IMR-90 (cell line): ENCODE results near the gene ARAP1. TPM values are rescaled to one million over a fixed set of nuclear protein-coding genes. Genes with fewer than 3 reads are reported as not detected.

ENCODE experiments used
- ATAC-seq: fragments of 200-7000 bp; cut with Tn5 transposase; 2 replicates; pipeline ENCODE4 v1.9.1; 2020; ENCODE audit warnings: low read depth, mild to moderate bottlenecking, moderate library complexity
- BruUV-seq: library from RNA; stranded (reverse); fragments of 400-500 nt; replicated peaks from 2 replicates; lab custom pipeline; 2021; lab: Mats Ljungman, UMichigan
- CTCF ChIA-PET: fragments of 300-600 bp; formaldehyde crosslinking; extraction: SDS; loops from one replicate; lab custom pipeline; 2021; ENCODE audit warnings: antibody characterized with exemption; lab: Yijun Ruan, JAX
- POLR2A ChIA-PET: fragments of 300-600 bp; sonication (Branson Sonifier 250); formaldehyde crosslinking; loops from one replicate; lab custom pipeline; 2022; ENCODE audit warnings: antibody characterized with exemption; ENCODE audit not compliant: unreplicated experiment; lab: Charles Lee
- DNase-seq: peaks from one replicate; pipeline ENCODE4 v3.0.0; 2013
- H2AFZ ChIP-seq: replicated peaks from 2 replicates; pipeline ENCODE3; 2013; ENCODE audit warnings: low read length, mild to moderate bottlenecking; ENCODE audit not compliant: poor library complexity
- H2AK5ac ChIP-seq: 2 replicates; pipeline ENCODE4 v1.6.1; 2013; ENCODE audit warnings: low read depth, low read length, inconsistent platforms
- H2AK9ac ChIP-seq: replicated peaks from 2 replicates; pipeline ENCODE3; 2013; ENCODE audit warnings: mild to moderate bottlenecking, low read depth, low read length, moderate library complexity; ENCODE audit not compliant: poor library complexity
- H2BK120ac ChIP-seq: 2 replicates; pipeline ENCODE4 v1.6.1; 2013; ENCODE audit warnings: low read depth, low read length, inconsistent platforms
- H2BK15ac ChIP-seq: 3 replicates; pipeline ENCODE4 v1.6.1; 2013; ENCODE audit warnings: low read depth, low read length, inconsistent platforms
- H2BK20ac ChIP-seq: 2 replicates; pipeline ENCODE4 v1.6.1; 2013; ENCODE audit warnings: low read depth, mild to moderate bottlenecking, inconsistent platforms, low read length, moderate library complexity
- H2BK5ac ChIP-seq: 2 replicates; pipeline ENCODE4 v1.6.1; 2013; ENCODE audit warnings: mild to moderate bottlenecking, low read depth, low read length, inconsistent platforms; ENCODE audit not compliant: poor library complexity, severe bottlenecking
- H3K14ac ChIP-seq: replicated peaks from 2 replicates; pipeline ENCODE4 v1.6.1; 2013; ENCODE audit warnings: low read depth, low read length, inconsistent platforms
- H3K18ac ChIP-seq: 2 replicates; pipeline ENCODE4 v1.6.1; 2013; ENCODE audit warnings: low read depth, low read length, control low read depth
- H3K23ac ChIP-seq: 2 replicates; pipeline ENCODE4 v1.6.1; 2013; ENCODE audit warnings: low read depth, low read length, inconsistent platforms
- H3K27ac ChIP-seq: 2 replicates; pipeline ENCODE4 v1.5.1; 2013; ENCODE audit warnings: mild to moderate bottlenecking, control low read depth, low read length; ENCODE audit not compliant: insufficient read depth
- H3K27me3 ChIP-seq: 2 replicates; pipeline ENCODE4 v1.6.1; 2013; ENCODE audit warnings: low read length; ENCODE audit not compliant: control insufficient read depth, insufficient read depth
- H3K36me3 ChIP-seq: 2 replicates; pipeline ENCODE4 v1.6.1; 2013; ENCODE audit warnings: low read length, mixed read lengths; ENCODE audit not compliant: control insufficient read depth, insufficient read depth
- H3K4ac ChIP-seq: 2 replicates; pipeline ENCODE4 v1.6.1; 2013; ENCODE audit warnings: low read depth, low read length, inconsistent platforms
- H3K4me1 ChIP-seq: 2 replicates; pipeline ENCODE4 v1.6.1; 2013; ENCODE audit warnings: low read length, mixed read lengths; ENCODE audit not compliant: control insufficient read depth, insufficient read depth
- H3K4me2 ChIP-seq: 2 replicates; pipeline ENCODE4 v1.6.1; 2013; ENCODE audit warnings: low read depth, mild to moderate bottlenecking, control low read depth, low read length, moderate library complexity
- H3K4me3 ChIP-seq: 2 replicates; pipeline ENCODE4 v1.5.1; 2013; ENCODE audit warnings: low read depth, mild to moderate bottlenecking, control low read depth, low read length, moderate library complexity; ENCODE audit not compliant: insufficient read depth
- H3K56ac ChIP-seq: 2 replicates; pipeline ENCODE4 v1.6.1; 2013; ENCODE audit warnings: low read length, inconsistent platforms; ENCODE audit not compliant: insufficient read depth; ENCODE audit errors: extremely low read depth
- H3K79me1 ChIP-seq, 2 experiments: 2 replicates each; pipeline ENCODE4 v1.6.1; 2013; ENCODE audit warnings: low read length in 2 of 2, inconsistent platforms in 1 of 2, low read depth in 1 of 2
- H3K9ac ChIP-seq: 2 replicates; pipeline ENCODE4 v1.6.1; 2013; ENCODE audit warnings: low read depth, low read length, control low read depth
- H3K9me1 ChIP-seq: 2 replicates; pipeline ENCODE4 v1.6.1; 2013; ENCODE audit warnings: low read length, inconsistent platforms; ENCODE audit not compliant: insufficient read depth
- H3K9me3 ChIP-seq: 2 replicates; pipeline ENCODE4 v1.6.1; 2013; ENCODE audit warnings: low read length; ENCODE audit not compliant: control insufficient read depth, insufficient read depth
- H4K20me1 ChIP-seq: 2 replicates; pipeline ENCODE4 v1.6.1; 2013; ENCODE audit warnings: low read length, inconsistent platforms; ENCODE audit not compliant: insufficient read depth
- H4K5ac ChIP-seq: 2 replicates; pipeline ENCODE4 v1.6.1; 2013; ENCODE audit warnings: mild to moderate bottlenecking, low read depth, low read length, control low read depth
- H4K8ac ChIP-seq, 2 experiments: 2 replicates each; pipeline ENCODE4 v1.6.1; 2013; ENCODE audit warnings: low read depth in 2 of 2, low read length in 2 of 2, control low read depth in 1 of 2, inconsistent platforms in 1 of 2
- H4K91ac ChIP-seq: 2 replicates; pipeline ENCODE4 v1.6.1; 2013; ENCODE audit warnings: low read depth, low read length, inconsistent platforms; ENCODE audit not compliant: insufficient read depth
- CEBPB ChIP-seq: IDR thresholded peaks from 2 replicates; pipeline ENCODE4 v1.6.1; 2012; ENCODE audit warnings: low read depth, low read length, improper control_type of control experiment
- MXI1 ChIP-seq: IDR thresholded peaks from 2 replicates; pipeline ENCODE4 v1.6.1; 2012; ENCODE audit warnings: low read depth, mild to moderate bottlenecking, low read length, moderate library complexity, borderline replicate concordance
- RCOR1 ChIP-seq: IDR thresholded peaks from 2 replicates; pipeline ENCODE4 v1.6.1; 2012; ENCODE audit warnings: mild to moderate bottlenecking, low read length, improper control_type of control experiment; ENCODE audit not compliant: insufficient replicate concordance
- RFX5 ChIP-seq: IDR thresholded peaks from 2 replicates; pipeline ENCODE4 v1.8.0; 2012; ENCODE audit warnings: low read depth, mild to moderate bottlenecking, low read length, moderate library complexity
- WGBS, 2 experiments: methylation state at CpG; one replicate each; pipeline versions ENCODE4 v1.1.5 to v1.1.7; 2013; ENCODE audit warnings: missing lambda C conversion rate in 2 of 2; ENCODE audit not compliant: insufficient read length in 1 of 2; ENCODE audit errors: extremely low coverage in 2 of 2; 5-methylcytosine and 5-hydroxymethylcytosine counted together
- dilution Hi-C: fragments of 300-500 bp; cut with HindIII; formaldehyde crosslinking; loops from one replicate; pipeline ENCODE4 v1.14.3; 2018; ENCODE audit warnings: low sequenced_read_pairs; ENCODE audit not compliant: unreplicated experiment
- in situ Hi-C: fragments of 300-500 bp; cut with MboI; formaldehyde crosslinking; loops from 3 replicates; pipeline ENCODE4 v1.14.3; 2019; ENCODE audit warnings: low sequenced_read_pairs, inconsistent platforms, mixed read lengths
- intact Hi-C: fragments of 100-400 bp; cut with micrococcal nuclease; formaldehyde crosslinking; loops from 2 replicates; pipeline ENCODE4 v1.10.0; 2022
- polyA plus RNA-seq, 3 experiments: library from polyadenylated mRNA; depleted of rRNA; stranded (reverse); fragments of >200 nt; gene quantifications; 2 replicates each; pipeline ENCODE4 v1.2.3, GENCODE V29; 2012; ENCODE audit warnings: low replicate concordance in 1 of 3
- total RNA-seq: library from RNA; depleted of rRNA; stranded (reverse); fragments of >200 nt; gene quantifications from 2 replicates; pipeline ENCODE4 v1.2.3, GENCODE V29; 2012

Gene ARAP1
- total and polyA plus RNA-seq, 2 of the 4 experiments (the other 2 are of a cell fraction) = 37.6 to 63.1 TPM

- Histone ChIP-seq H3K36me3 (no peaks in the 10 kb centered on the region), H3K23ac (no peak overlapping the region), H3K9me3 (no peaks in the 10 kb centered on the region), H3K4me2 (no peak overlapping the region), H2AK5ac (no peak overlapping the region), H2BK15ac (no peak overlapping the region), H3K27me3 (peaks cover 61% of the 10 kb centered on the region), H3K9ac (no peak overlapping the region), H4K91ac (no peak overlapping the region), H4K8ac (no peak overlapping the region), H2AFZ (no peak overlapping the region), H3K79me1 (no peaks in the 10 kb centered on the region), H3K4ac (no peak overlapping the region), H2AK9ac (no peak overlapping the region), H3K14ac (no peak overlapping the region), H4K20me1 (no peaks in the 10 kb centered on the region), H2BK5ac (no peak overlapping the region), H3K9me1 (no peaks in the 10 kb centered on the region), H3K18ac (no peak overlapping the region), H2BK120ac (no peak overlapping the region), H3K4me3 (no peak overlapping the region), H3K27ac (no peak overlapping the region), H3K4me1 (no peaks in the 10 kb centered on the region), H4K5ac (no peak overlapping the region), H3K56ac (no peak overlapping the region), H2BK20ac (no peak overlapping the region)
- dilution Hi-C loops (no loop called here), intact Hi-C loops (no loop called here), in situ Hi-C loops (loop anchor here (10.0 kb wide), 2 partner anchors 64 to 174 kb away; no protein-coding TSS in a partner anchor)
- ChIA-PET CTCF (no interaction called here), POLR2A (no interaction called here)
- ATAC-seq (no peak), DNase-seq (no peak)
- WGBS, 2 experiments = 46% methylated on average over 6 of the region's 7 CpGs; no CpG with 5 or more reads in 1 of the 2 experiments
- no peak for TF ChIP-seq RCOR1
- no peak for TF ChIP-seq RFX5
- no peak for TF ChIP-seq CEBPB
- TF ChIP-seq MXI1 = no peak
- BruUV-seq = no TSS peak
Observed at GRCh38 chr11:72648384-72649136, 103.6 kb downstream of the ARAP1 start.
